ENCODE measurements around the gene PLEKHA5.

DNA sequence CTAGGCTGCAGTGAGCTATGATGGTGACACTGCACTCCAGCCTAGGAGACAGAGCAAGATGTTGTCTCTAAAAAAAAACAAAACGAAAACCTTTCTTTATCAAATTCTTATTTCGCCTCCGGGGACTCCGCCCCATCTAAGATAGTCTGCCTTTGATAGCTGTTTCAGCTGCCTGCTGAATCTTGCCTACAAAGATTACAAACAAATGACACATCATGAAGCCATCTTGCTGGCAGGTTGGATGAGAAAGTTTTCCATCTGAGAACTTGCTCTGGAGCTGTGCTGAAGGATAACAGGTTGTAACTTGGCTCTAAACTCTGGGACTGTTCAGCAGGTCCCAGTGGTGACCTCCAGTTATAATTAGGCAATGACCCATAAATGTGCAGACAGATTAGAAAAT lies 268.0 kb downstream of the PLEKHA5 start:
- TF ChIP-seq ESRRG (CRISPR knock-in tag; IDR thresholded peaks at IDR 0.05) (no peak), ARNTL (CRISPR knock-in tag; IDR thresholded peaks at IDR 0.05; ENCODE audit: borderline replicate concordance, low read depth) (no peak), CSDC2 (CRISPR knock-in tag; IDR thresholded peaks at IDR 0.05) (no peak), SNAI2 (CRISPR knock-in tag; IDR thresholded peaks at IDR 0.05) (no peak), ZFP30 (CRISPR knock-in tag; IDR thresholded peaks at IDR 0.05) (no peak)
- TF ChIP-seq, protein P1, sequence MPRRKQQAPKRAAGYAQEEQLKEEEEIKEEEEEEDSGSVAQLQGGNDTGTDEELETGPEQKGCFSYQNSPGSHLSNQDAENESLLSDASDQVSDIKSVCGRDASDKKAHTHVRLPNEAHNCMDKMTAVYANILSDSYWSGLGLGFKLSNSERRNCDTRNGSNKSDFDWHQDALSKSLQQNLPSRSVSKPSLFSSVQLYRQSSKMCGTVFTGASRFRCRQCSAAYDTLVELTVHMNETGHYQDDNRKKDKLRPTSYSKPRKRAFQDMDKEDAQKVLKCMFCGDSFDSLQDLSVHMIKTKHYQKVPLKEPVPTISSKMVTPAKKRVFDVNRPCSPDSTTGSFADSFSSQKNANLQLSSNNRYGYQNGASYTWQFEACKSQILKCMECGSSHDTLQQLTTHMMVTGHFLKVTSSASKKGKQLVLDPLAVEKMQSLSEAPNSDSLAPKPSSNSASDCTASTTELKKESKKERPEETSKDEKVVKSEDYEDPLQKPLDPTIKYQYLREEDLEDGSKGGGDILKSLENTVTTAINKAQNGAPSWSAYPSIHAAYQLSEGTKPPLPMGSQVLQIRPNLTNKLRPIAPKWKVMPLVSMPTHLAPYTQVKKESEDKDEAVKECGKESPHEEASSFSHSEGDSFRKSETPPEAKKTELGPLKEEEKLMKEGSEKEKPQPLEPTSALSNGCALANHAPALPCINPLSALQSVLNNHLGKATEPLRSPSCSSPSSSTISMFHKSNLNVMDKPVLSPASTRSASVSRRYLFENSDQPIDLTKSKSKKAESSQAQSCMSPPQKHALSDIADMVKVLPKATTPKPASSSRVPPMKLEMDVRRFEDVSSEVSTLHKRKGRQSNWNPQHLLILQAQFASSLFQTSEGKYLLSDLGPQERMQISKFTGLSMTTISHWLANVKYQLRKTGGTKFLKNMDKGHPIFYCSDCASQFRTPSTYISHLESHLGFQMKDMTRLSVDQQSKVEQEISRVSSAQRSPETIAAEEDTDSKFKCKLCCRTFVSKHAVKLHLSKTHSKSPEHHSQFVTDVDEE (CRISPR knock-in tag; IDR thresholded peaks at IDR 0.05): no peak
- TF ChIP-seq, protein P2, sequence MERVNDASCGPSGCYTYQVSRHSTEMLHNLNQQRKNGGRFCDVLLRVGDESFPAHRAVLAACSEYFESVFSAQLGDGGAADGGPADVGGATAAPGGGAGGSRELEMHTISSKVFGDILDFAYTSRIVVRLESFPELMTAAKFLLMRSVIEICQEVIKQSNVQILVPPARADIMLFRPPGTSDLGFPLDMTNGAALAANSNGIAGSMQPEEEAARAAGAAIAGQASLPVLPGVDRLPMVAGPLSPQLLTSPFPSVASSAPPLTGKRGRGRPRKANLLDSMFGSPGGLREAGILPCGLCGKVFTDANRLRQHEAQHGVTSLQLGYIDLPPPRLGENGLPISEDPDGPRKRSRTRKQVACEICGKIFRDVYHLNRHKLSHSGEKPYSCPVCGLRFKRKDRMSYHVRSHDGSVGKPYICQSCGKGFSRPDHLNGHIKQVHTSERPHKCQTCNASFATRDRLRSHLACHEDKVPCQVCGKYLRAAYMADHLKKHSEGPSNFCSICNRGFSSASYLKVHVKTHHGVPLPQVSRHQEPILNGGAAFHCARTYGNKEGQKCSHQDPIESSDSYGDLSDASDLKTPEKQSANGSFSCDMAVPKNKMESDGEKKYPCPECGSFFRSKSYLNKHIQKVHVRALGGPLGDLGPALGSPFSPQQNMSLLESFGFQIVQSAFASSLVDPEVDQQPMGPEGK (CRISPR knock-in tag; IDR thresholded peaks at IDR 0.05; ENCODE audit: borderline replicate concordance): no peak
- TF ChIP-seq, protein P3, sequence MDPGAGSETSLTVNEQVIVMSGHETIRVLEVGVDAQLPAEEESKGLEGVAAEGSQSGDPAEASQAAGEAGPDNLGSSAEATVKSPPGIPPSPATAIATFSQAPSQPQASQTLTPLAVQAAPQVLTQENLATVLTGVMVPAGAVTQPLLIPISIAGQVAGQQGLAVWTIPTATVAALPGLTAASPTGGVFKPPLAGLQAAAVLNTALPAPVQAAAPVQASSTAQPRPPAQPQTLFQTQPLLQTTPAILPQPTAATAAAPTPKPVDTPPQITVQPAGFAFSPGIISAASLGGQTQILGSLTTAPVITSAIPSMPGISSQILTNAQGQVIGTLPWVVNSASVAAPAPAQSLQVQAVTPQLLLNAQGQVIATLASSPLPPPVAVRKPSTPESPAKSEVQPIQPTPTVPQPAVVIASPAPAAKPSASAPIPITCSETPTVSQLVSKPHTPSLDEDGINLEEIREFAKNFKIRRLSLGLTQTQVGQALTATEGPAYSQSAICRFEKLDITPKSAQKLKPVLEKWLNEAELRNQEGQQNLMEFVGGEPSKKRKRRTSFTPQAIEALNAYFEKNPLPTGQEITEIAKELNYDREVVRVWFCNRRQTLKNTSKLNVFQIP (CRISPR knock-in tag; IDR thresholded peaks at IDR 0.05; ENCODE audit: borderline replicate concordance, low read depth): no peak

Data from SK-N-SH treated with all-trans-retinoic acid at 6 μM for 48 hours (cell line).